Ovary (tissue), 9 donors: ENCODE measurements around the gene DOC2B. TPM values are rescaled to one million over a fixed set of nuclear protein-coding genes. Genes with fewer than 3 reads are reported as not detected.

ENCODE experiments used
- DNase-seq, 5 donors: peaks; one replicate each; pipeline ENCODE4 v3.0.0-alpha.2; 2019 to 2020
- H3K27ac ChIP-seq, 2 donors: fragments of 200-600 bp; one replicate each; pipeline versions ENCODE4 v1.5.1 to v1.8.0; 2019 to 2022
- H3K27me3 ChIP-seq: fragments of 200-600 bp; one replicate; pipeline ENCODE4 v1.8.0; 2022
- H3K36me3 ChIP-seq: fragments of 200-600 bp; sonication (generic); one replicate; pipeline ENCODE4 v1.5.1; 2019
- H3K4me1 ChIP-seq: one replicate; pipeline ENCODE4 v1.8.1; 2013; ENCODE audit warnings: mild to moderate bottlenecking, moderate library complexity; ENCODE audit not compliant: insufficient read depth
- H3K4me3 ChIP-seq: fragments of 200-600 bp; sonication (generic); one replicate; pipeline ENCODE4 v1.5.1; 2017
- H3K9me3 ChIP-seq, 2 donors: fragments of 200-600 bp in 1 of 2; sonication (generic) in 1 of 2; one replicate each; pipeline versions ENCODE4 v1.5.1 to v1.8.1; 2013 to 2019; ENCODE audit warnings: mild to moderate bottlenecking in 1 of 2, moderate library complexity in 1 of 2
- CTCF ChIP-seq, 3 donors: fragments of 450-650 bp in 2 of 3; fragments of 200-600 bp in 1 of 3; IDR thresholded peaks; one replicate each; pipeline versions ENCODE4 v1.5.1 to v1.8.0; 2016 to 2022; ENCODE audit warnings: antibody characterized with exemption in 3 of 3, mild to moderate bottlenecking in 1 of 3
- EP300 ChIP-seq: sonication (generic); formaldehyde crosslinking; IDR thresholded peaks from one replicate; pipeline ENCODE4 v1.6.1; 2017; ENCODE audit warnings: antibody characterized with exemption
- POLR2A ChIP-seq: fragments of 450-650 bp; IDR thresholded peaks from one replicate; pipeline ENCODE4 v1.6.1; 2017; ENCODE audit warnings: antibody characterized with exemption, mild to moderate bottlenecking, moderate library complexity
- WGBS, 3 donors: extraction: QIAGEN DNeasy Blood & Tissue Kit in 1 of 3; methylation state at CpG; one replicate each; pipeline versions ENCODE4 v1.1.5 to v1.1.7; 2013 to 2017; 5-methylcytosine and 5-hydroxymethylcytosine counted together
- intact Hi-C, 4 donors: fragments of 100-400 bp; cut with DNase I; formaldehyde crosslinking; loops; one replicate each; pipeline versions ENCODE4 v1.11.0 to v1.15.1; 2022 to 2023
- polyA plus RNA-seq, 2 donors: library from polyadenylated mRNA; stranded (reverse); fragments of 200-250 nt in 1 of 2; fragments of 350-450 nt in 1 of 2; fragmentation: Illumina TruSeq in 1 of 2; extraction: RNeasy Lipid Tissue Mini Kit (QIAGEN cat#74804) in 1 of 2; gene quantifications; one replicate each; pipeline ENCODE4 v1.2.3, GENCODE V29; 2013 to 2014
- total RNA-seq, 7 donors: library from RNA; depleted of rRNA in 2 of 7; stranded (reverse); fragments of >200 nt in 2 of 7; fragmentation: NEBNext Ultra II Directional in 3 of 7; extraction: Animal tissue kit (Norgen Biotek cat#: 25700) in 3 of 7; gene quantifications; one replicate each; pipeline versions ENCODE4 v1.1.0 to v1.2.4, GENCODE V29; 2016 to 2023
- donor health status: DM: no; HTN: no; CAD: no; lungs with moderate emphysema.
- donor health status: DM: no; HTN: no; CAD: no.
- donor health status: Bipolar disorder and iron deficiency.
- donor health status: DM: yes; HTN: yes; CAD: no.
- donor health status: DM: no; HTN: no; CAD: no.
- donor health status: DM: yes; HTN: yes; CAD: no.

The DOC2B gene
- total and polyA plus RNA-seq, 9 donors, result 0.83 to 4.5 (median 2.0) TPM

- DNase-seq, result peak in 2 of 5 donors; percentile 7 to 20
- TF ChIP-seq EP300 (no peak), POLR2A (no peak), CTCF (IDR thresholded peaks at IDR 0.05) (no peak)
- Histone ChIP-seq H3K4me1 (no peaks in the 10 kb centered on the region), H3K27me3 (no peaks in the 10 kb centered on the region), H3K9me3 (no peaks in the 10 kb centered on the region), H3K4me3 (no peak overlapping the region), H3K27ac (no peak overlapping the region), H3K36me3 (no peaks in the 10 kb centered on the region)
- 83 to 86% (median 83%) methylated on average over 6 to 8 of the region's 8 CpGs for WGBS, 3 donors
- intact Hi-C loops, result no loop called here
These were observed 47.7 kb upstream of the DOC2B start for GRCh38 chr17:228951-229708.

GRCh38 chr17:227946-228615 lies 46.6 kb upstream of the DOC2B start:
- Histone ChIP-seq H3K4me3 (no peak overlapping the region), H3K27ac (no peak overlapping the region), H3K9me3 (no peaks in the 10 kb centered on the region), H3K36me3 (no peaks in the 10 kb centered on the region), H3K4me1 (no peaks in the 10 kb centered on the region), H3K27me3 (no peaks in the 10 kb centered on the region)
- intact Hi-C loops, result no loop called here
- WGBS, 3 donors, result 80 to 83% (median 81%) methylated on average over 19 of the region's 19 CpGs
- TF ChIP-seq EP300 (no peak), POLR2A (no peak), CTCF (IDR thresholded peaks at IDR 0.05) (no peak)
- peak in 1 of 5 donors; percentile 21 for DNase-seq

- intact Hi-C loops, result no loop called here
- no peak overlapping the region for H3K27ac ChIP-seq
- H3K4me3 ChIP-seq, result no peak overlapping the region
- H3K9me3 ChIP-seq, result no peaks in the 10 kb centered on the region
- DNase-seq, result peak in 1 of 5 donors; percentile 16
- H3K27me3 ChIP-seq, result no peaks in the 10 kb centered on the region
- TF ChIP-seq POLR2A, result no peak
- TF ChIP-seq CTCF (IDR thresholded peaks at IDR 0.05), result no peak
- no peak for TF ChIP-seq EP300
- H3K36me3 ChIP-seq, result no peaks in the 10 kb centered on the region
- no peaks in the 10 kb centered on the region for H3K4me1 ChIP-seq
- 51 to 59% (median 55%) methylated on average over 13 to 15 of the region's 15 CpGs for WGBS, 3 donors
These were observed 45.9 kb upstream of the DOC2B start for GRCh38 chr17:227078-227945.
